NB4 (cell line): Measurements from ENCODE around the gene OR8G1.

Experiments used
- MAX ChIP-seq: IDR thresholded peaks from 2 replicates; pipeline ENCODE4 v1.6.1; 2011; ENCODE audit warnings: low read depth, low read length
- MYC ChIP-seq: IDR thresholded peaks from 2 replicates; pipeline ENCODE4 v1.6.1; 2011; ENCODE audit warnings: low read depth, low read length
- POLR2A ChIP-seq: IDR thresholded peaks from 2 replicates; pipeline ENCODE4 v1.6.1; 2011; ENCODE audit warnings: mild to moderate bottlenecking; ENCODE audit not compliant: insufficient read length; ENCODE audit errors: extremely low read depth
- TF ChIP-seq, protein P1 (sequence below): IDR thresholded peaks from one replicate; pipeline ENCODE4 v1.5.1; 2012; ENCODE audit warnings: low read depth, low read length

GRCh38 chr11:124238512-124238911, 2.4 kb upstream of the OR8G1 start:
- TF ChIP-seq, protein P1, sequence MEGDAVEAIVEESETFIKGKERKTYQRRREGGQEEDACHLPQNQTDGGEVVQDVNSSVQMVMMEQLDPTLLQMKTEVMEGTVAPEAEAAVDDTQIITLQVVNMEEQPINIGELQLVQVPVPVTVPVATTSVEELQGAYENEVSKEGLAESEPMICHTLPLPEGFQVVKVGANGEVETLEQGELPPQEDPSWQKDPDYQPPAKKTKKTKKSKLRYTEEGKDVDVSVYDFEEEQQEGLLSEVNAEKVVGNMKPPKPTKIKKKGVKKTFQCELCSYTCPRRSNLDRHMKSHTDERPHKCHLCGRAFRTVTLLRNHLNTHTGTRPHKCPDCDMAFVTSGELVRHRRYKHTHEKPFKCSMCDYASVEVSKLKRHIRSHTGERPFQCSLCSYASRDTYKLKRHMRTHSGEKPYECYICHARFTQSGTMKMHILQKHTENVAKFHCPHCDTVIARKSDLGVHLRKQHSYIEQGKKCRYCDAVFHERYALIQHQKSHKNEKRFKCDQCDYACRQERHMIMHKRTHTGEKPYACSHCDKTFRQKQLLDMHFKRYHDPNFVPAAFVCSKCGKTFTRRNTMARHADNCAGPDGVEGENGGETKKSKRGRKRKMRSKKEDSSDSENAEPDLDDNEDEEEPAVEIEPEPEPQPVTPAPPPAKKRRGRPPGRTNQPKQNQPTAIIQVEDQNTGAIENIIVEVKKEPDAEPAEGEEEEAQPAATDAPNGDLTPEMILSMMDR = no peak
- no peak for TF ChIP-seq MAX
- no peak for TF ChIP-seq MYC
- no peak for TF ChIP-seq POLR2A
